VCaP (cell line): ENCODE results near the gene STAT4.

Source experiments
- H3K27ac ChIP-seq: fragments of 450-650 bp; 2 replicates; pipeline ENCODE4 v1.5.1; 2017
- TF ChIP-seq, protein P1 (sequence below): fragments of 450-650 bp; conservative IDR thresholded peaks from 2 replicates; pipeline ENCODE4 v1.5.1; 2017; ENCODE audit warnings: mild to moderate bottlenecking, moderate library complexity

Gene STAT4

GRCh38 chr2:191144217-191144616, 6.6 kb downstream of the STAT4 start:
- TF ChIP-seq, protein P1, sequence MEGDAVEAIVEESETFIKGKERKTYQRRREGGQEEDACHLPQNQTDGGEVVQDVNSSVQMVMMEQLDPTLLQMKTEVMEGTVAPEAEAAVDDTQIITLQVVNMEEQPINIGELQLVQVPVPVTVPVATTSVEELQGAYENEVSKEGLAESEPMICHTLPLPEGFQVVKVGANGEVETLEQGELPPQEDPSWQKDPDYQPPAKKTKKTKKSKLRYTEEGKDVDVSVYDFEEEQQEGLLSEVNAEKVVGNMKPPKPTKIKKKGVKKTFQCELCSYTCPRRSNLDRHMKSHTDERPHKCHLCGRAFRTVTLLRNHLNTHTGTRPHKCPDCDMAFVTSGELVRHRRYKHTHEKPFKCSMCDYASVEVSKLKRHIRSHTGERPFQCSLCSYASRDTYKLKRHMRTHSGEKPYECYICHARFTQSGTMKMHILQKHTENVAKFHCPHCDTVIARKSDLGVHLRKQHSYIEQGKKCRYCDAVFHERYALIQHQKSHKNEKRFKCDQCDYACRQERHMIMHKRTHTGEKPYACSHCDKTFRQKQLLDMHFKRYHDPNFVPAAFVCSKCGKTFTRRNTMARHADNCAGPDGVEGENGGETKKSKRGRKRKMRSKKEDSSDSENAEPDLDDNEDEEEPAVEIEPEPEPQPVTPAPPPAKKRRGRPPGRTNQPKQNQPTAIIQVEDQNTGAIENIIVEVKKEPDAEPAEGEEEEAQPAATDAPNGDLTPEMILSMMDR: no peak
- H3K27ac ChIP-seq: no peak overlapping the region

DNA sequence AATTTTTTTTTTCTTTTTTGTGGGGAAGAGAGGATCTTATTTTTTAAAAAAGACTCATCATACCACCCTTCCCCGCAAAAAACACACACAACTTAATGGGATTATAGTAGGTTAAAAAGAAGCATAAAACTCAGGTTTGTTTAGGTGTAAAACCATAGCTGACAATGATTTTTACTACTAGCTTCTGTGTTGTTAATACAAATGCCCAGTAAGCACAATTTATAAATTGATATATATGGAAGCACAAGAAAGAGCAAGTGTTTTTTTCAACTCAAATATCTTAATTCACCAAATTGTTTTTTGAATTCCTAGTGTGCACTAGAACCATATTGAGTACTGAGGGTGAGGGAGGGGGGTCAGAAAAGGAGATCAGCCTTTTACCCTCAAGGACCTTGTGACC, 7.0 kb downstream of the STAT4 start:
- TF ChIP-seq, protein P1: no peak

DNA sequence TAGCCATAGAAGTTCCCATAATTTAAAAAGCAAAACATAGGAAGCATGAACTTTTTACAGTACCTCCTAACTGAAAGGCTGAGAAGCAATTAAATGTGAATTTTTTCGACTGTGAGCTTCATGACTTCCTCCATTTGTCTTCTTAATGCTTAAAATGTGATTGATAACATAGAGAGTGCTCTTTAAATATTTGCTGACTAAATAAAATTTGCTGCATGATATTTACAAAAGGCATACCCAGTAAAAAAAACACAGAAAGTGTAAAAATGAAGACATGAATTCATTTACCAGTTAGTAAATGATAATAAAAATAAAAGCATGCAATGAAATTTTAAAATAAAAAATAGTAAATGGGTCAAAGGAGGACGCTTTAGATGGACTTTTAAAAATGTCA, 21.9 kb downstream of the STAT4 start:
- H3K27ac ChIP-seq: 0 out of 2 replicates have a peak overlapping the region, but pooled peaks have one; percentile 9
- TF ChIP-seq, protein P1: no peak

More for the DNA sequence above, 7.0 kb downstream of the STAT4 start:
- H3K27ac ChIP-seq: no peak overlapping the region

- TF ChIP-seq, protein P1: no peak
- H3K27ac ChIP-seq: 0 out of 2 replicates have a peak overlapping the region, but pooled peaks have one; percentile 9
These were observed 22.5 kb downstream of the STAT4 start for GRCh38 chr2:191128172-191128910.

DNA sequence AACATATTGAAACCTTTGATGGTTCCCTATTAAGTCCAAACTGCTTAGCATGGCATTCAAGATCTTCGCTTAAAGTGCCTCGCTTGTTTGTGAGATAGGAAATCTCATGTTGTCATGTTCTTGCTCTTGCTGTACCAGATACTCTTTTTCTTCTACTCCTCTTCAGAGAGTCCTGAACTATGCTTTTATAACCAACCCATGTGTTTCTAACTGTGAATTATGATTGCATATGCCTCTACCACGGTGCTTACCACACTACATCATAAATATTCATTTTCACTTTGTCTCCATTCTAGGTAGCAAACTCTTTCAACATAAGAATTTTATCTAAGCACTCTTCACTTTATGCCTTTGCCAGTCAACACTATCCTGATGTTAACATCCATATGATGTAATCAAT, 23.6 kb downstream of the STAT4 start:
- H3K27ac ChIP-seq: no peak overlapping the region
- TF ChIP-seq, protein P1: no peak

DNA sequence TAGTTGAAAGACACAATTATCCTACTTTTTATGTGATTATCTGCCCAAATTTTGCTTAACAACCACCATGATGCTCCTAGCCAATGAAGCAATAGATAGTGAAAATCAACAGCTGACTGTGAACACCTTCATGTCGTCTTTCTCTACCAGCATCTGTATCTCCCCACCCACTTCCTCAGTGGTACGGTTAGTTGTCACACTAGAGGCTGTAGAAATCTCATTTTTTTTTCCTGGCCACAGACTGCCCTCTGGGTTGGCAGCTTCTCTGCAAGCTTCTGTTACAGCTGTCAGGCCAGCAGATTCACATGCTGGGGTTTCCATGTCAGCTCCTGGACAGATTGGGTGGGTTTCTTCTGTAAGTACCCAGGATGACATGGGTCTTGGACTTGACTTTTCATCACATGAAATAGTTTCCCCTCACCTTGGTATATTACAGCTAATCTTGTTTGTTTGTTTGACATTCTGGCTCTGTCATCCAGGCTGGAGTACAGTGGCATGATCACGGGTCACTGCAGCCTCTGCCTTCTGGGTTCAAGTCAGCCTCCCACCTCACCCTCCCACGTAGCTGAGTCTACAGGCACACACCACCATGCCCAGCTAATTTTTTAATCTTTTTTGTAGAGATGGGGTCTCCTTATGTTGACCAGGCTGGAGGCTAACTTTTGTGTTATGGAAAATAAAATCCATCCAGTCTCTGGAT, 24.3 kb downstream of the STAT4 start:
- TF ChIP-seq, protein P1: no peak
- H3K27ac ChIP-seq: no peak overlapping the region

DNA sequence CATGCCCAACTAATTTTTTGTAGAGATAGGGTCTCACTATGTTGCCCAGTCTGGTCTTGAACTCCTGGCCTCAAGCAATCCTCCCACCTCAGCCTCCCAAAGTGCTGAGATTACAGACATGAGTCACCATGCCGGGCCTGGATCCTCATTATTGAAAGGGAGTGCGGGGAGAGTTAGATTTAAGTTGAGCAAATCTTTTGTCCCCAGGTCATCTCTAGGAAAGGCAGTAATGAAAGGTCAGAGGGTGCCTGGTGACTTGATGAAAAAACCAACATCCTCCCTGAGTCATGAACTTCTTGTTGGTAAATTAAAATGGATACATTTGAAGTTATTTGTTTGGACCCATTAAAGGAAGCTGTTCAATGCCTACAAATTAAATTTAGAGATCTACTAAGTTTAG, 25.1 kb downstream of the STAT4 start:
- H3K27ac ChIP-seq: no peak overlapping the region
- TF ChIP-seq, protein P1: no peak
